ENCODE data around the gene ZNF521.

DNA sequence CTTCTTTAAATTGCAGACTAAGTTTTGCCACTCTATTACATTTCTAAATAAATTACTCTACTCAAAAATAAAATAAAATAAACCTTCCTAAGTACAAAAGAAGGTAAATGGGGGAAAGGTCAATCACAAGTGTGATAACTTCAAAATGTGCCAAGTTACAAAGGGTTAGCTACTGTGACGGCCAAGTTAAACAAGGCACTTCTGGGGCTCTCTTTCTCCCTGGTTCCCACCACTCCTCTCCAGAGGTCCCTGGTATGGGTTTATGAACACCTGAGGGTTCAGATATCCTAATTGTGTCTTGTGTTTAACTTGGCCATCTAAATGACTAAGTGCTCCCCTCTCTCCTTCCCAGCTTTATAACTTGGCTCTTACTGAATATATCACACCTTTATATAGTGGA is 5.4 kb downstream of the ZNF521 start:
- TF ChIP-seq CTCF (conservative IDR thresholded peaks at IDR 0.05) = no peak
- no peak for TF ChIP-seq EZH2 (IDR thresholded peaks at IDR 0.05; ENCODE audit: low read depth)

All from PC-9 (cell line).